H9 (cell line): ENCODE results near the gene H6PD. TPM values are rescaled to one million over a fixed set of nuclear protein-coding genes. Genes with fewer than 3 reads are reported as not detected.
A peak's percentile ranks its signal among the peaks of the same experiment; 100 is the strongest.

ENCODE experiments used
- DNase-seq: peaks from one replicate; pipeline ENCODE4 v3.0.0-alpha.2; 2017
- H2AFZ ChIP-seq: one replicate; pipeline ENCODE4 v1.6.1; 2013; ENCODE audit warnings: mild to moderate bottlenecking, low read length, control low read depth, moderate library complexity
- H2AK5ac ChIP-seq: 2 replicates; pipeline ENCODE4 v1.6.1; 2013; ENCODE audit warnings: low read length, control low read depth, mixed read lengths; ENCODE audit not compliant: insufficient read length
- H2BK120ac ChIP-seq: one replicate; pipeline ENCODE4 v1.6.1; 2013; ENCODE audit warnings: low read depth, mild to moderate bottlenecking, low read length, control low read depth, inconsistent platforms; ENCODE audit not compliant: poor library complexity, severe bottlenecking
- H2BK12ac ChIP-seq: 2 replicates; pipeline ENCODE4 v1.6.1; 2013; ENCODE audit warnings: low read length, control low read depth, mixed read lengths, low read depth; ENCODE audit not compliant: insufficient read length
- H2BK15ac ChIP-seq: 2 replicates; pipeline ENCODE4 v1.6.1; 2013; ENCODE audit warnings: low read depth, low read length, control low read depth
- H2BK20ac ChIP-seq: one replicate; pipeline ENCODE4 v1.6.1; 2013; ENCODE audit warnings: low read depth, mild to moderate bottlenecking, low read length, control low read depth, inconsistent platforms; ENCODE audit not compliant: poor library complexity, severe bottlenecking
- H2BK5ac ChIP-seq: 2 replicates; pipeline ENCODE4 v1.6.1; 2013; ENCODE audit warnings: low read length, control low read depth, mixed read lengths; ENCODE audit not compliant: insufficient read length
- H3K14ac ChIP-seq: 2 replicates; pipeline ENCODE4 v1.6.1; 2013; ENCODE audit warnings: low read length, control low read depth; ENCODE audit not compliant: insufficient read depth
- H3K18ac ChIP-seq: 2 replicates; pipeline ENCODE4 v1.6.1; 2013; ENCODE audit warnings: low read depth, mild to moderate bottlenecking, mixed read lengths, low read length, control low read depth; ENCODE audit not compliant: insufficient read length
- H3K23ac ChIP-seq: 2 replicates; pipeline ENCODE4 v1.6.1; 2013; ENCODE audit warnings: low read length, control low read depth, mixed read lengths, low read depth; ENCODE audit not compliant: insufficient read length
- H3K23me2 ChIP-seq: 2 replicates; pipeline ENCODE4 v1.6.1; 2013; ENCODE audit warnings: low read depth, mild to moderate bottlenecking, mixed read lengths, low read length, control low read depth; ENCODE audit not compliant: insufficient read length, poor library complexity, severe bottlenecking
- H3K27ac ChIP-seq: 2 replicates; pipeline ENCODE4 v1.5.1; 2013; ENCODE audit warnings: low read length, control low read depth, mixed read lengths, low read depth; ENCODE audit not compliant: insufficient read length
- H3K27me3 ChIP-seq: 2 replicates; pipeline ENCODE4 v1.6.1; 2013; ENCODE audit warnings: low read length, control low read depth, inconsistent platforms; ENCODE audit not compliant: insufficient read depth
- H3K4ac ChIP-seq: 2 replicates; pipeline ENCODE4 v1.6.1; 2013; ENCODE audit warnings: low read depth, mild to moderate bottlenecking, control low read depth, inconsistent platforms, low read length, moderate library complexity
- H3K4me1 ChIP-seq: 2 replicates; pipeline ENCODE4 v1.6.1; 2013; ENCODE audit warnings: low read length, control low read depth, inconsistent platforms; ENCODE audit not compliant: insufficient read depth
- H3K4me2 ChIP-seq: 2 replicates; pipeline ENCODE4 v1.6.1; 2013; ENCODE audit warnings: low read length, control low read depth, mixed read lengths; ENCODE audit not compliant: insufficient read length, insufficient read depth
- H3K56ac ChIP-seq: 2 replicates; pipeline ENCODE4 v1.6.1; 2013; ENCODE audit warnings: low read depth, mild to moderate bottlenecking, mixed read lengths, low read length, control low read depth; ENCODE audit not compliant: insufficient read length
- H3K79me1 ChIP-seq: 2 replicates; pipeline ENCODE4 v1.6.1; 2013; ENCODE audit warnings: low read depth, mild to moderate bottlenecking, moderate library complexity, low read length, control low read depth, inconsistent platforms; ENCODE audit not compliant: insufficient read depth, poor library complexity, severe bottlenecking
- H3K79me2 ChIP-seq: 2 replicates; pipeline ENCODE4 v1.6.1; 2013; ENCODE audit warnings: low read length, control low read depth, inconsistent platforms; ENCODE audit not compliant: insufficient read depth
- H3K9ac ChIP-seq: 2 replicates; pipeline ENCODE4 v1.6.1; 2013; ENCODE audit warnings: low read length, control low read depth, mixed read lengths; ENCODE audit not compliant: insufficient read length; ENCODE audit errors: extremely low read depth
- H3K9me3 ChIP-seq: one replicate; pipeline ENCODE4 v1.6.1; 2013; ENCODE audit warnings: low read depth, low read length, inconsistent platforms; ENCODE audit not compliant: control insufficient read depth
- H3T11ph ChIP-seq: one replicate; pipeline ENCODE4 v1.6.1; 2013; ENCODE audit warnings: mild to moderate bottlenecking, low read length, control low read depth, inconsistent platforms
- H4K20me1 ChIP-seq: one replicate; pipeline ENCODE4 v1.6.1; 2013; ENCODE audit not compliant: control insufficient read depth, insufficient read length, insufficient read depth
- H4K5ac ChIP-seq: 2 replicates; pipeline ENCODE4 v1.6.1; 2013; ENCODE audit warnings: low read depth, mild to moderate bottlenecking, mixed read lengths, low read length, control low read depth; ENCODE audit not compliant: insufficient read length
- H4K8ac ChIP-seq: replicated peaks from 2 replicates; pipeline ENCODE4 v1.6.1; 2013; ENCODE audit warnings: low read length, control low read depth, mixed read lengths, low read depth; ENCODE audit not compliant: insufficient read length
- H4K91ac ChIP-seq: 2 replicates; pipeline ENCODE4 v1.6.1; 2013; ENCODE audit warnings: low read depth, mild to moderate bottlenecking, moderate library complexity, mixed read lengths, low read length, control low read depth; ENCODE audit not compliant: insufficient read length
- H3K27ac Mint-ChIP-seq, 3 experiments: 2 replicates in 2 of 3; 3 replicates in 1 of 3; pipeline ENCODE4 v1.8.0; 2020 to 2021; ENCODE audit warnings: mixed read lengths in 3 of 3, mild to moderate bottlenecking in 1 of 3, moderate library complexity in 1 of 3
- H3K27me3 Mint-ChIP-seq: 2 replicates; pipeline ENCODE4 v1.8.0; 2021; ENCODE audit warnings: low read depth, mild to moderate bottlenecking, moderate library complexity, mixed read lengths
- H3K36me3 Mint-ChIP-seq, 3 experiments: 2 replicates in 2 of 3; 3 replicates in 1 of 3; pipeline ENCODE4 v1.8.0; 2020 to 2021; ENCODE audit warnings: low read depth in 3 of 3, mixed read lengths in 3 of 3; ENCODE audit not compliant: insufficient read depth in 1 of 3
- H3K4me1 Mint-ChIP-seq, 2 experiments: 2 replicates each; pipeline ENCODE4 v1.8.0; 2020; ENCODE audit warnings: mixed read lengths in 2 of 2
- H3K4me3 Mint-ChIP-seq, 2 experiments: 2 replicates in 1 of 2; 3 replicates in 1 of 2; pipeline ENCODE4 v1.8.0; 2020 to 2021; ENCODE audit warnings: mild to moderate bottlenecking in 2 of 2, mixed read lengths in 2 of 2, moderate library complexity in 1 of 2
- H3K9me3 Mint-ChIP-seq, 2 experiments: 2 replicates in 1 of 2; 3 replicates in 1 of 2; pipeline ENCODE4 v1.8.0; 2020; ENCODE audit warnings: mild to moderate bottlenecking in 2 of 2, mixed read lengths in 2 of 2, moderate library complexity in 1 of 2
- WGBS: extraction: QIAGEN DNeasy Blood & Tissue Kit; methylation state at CpG from one replicate; pipeline ENCODE4 v1.1.7; 2013; ENCODE audit warnings: missing lambda C conversion rate, low lambda C conversion rate, mixed read lengths; ENCODE audit not compliant: insufficient read length; ENCODE audit errors: extremely low coverage; 5-methylcytosine and 5-hydroxymethylcytosine counted together
- total RNA-seq: library from RNA; stranded (reverse); gene quantifications from 2 replicates; pipeline ENCODE4 v1.2.1, GENCODE V29; 2021
- TF ChIP-seq, protein P1 (sequence below): fragments of 200-600 bp; sonication (generic); conservative IDR thresholded peaks from 3 replicates; pipeline ENCODE4 v1.8.0; 2021; ENCODE audit warnings: antibody characterized with exemption, mild to moderate bottlenecking

H6PD gene
- total RNA-seq, 1 experiment from 2014 or later = 7.9 TPM

- Histone ChIP-seq H3K27ac (no peak overlapping the region), H3K4me1 (peaks cover 10% of the 10 kb centered on the region; the same call in 1 of the 2 replicates)
These were observed 81.9 kb downstream of the H6PD start for GRCh38 chr1:9316512-9316911.

More at GRCh38 chr1:9316512-9316911, 81.9 kb downstream of the H6PD start:
- Histone ChIP-seq H3K56ac (no peak overlapping the region), H3T11ph (no peak overlapping the region), H2BK120ac (no peak overlapping the region), H3K27me3 (no peaks in the 10 kb centered on the region), H3K4ac (no peak overlapping the region), H3K23ac (no peak overlapping the region), H2AFZ (no peak overlapping the region), H3K14ac (0 out of 2 replicates have a peak overlapping the region, but pooled peaks have one; percentile 4), H2AK5ac (no peak overlapping the region), H4K20me1 (no peaks in the 10 kb centered on the region), H3K9ac (no peak overlapping the region), H4K8ac (no peak overlapping the region), H3K9me3 (no peaks in the 10 kb centered on the region), H3K23me2 (no peaks in the 10 kb centered on the region), H3K18ac (no peak overlapping the region), H2BK15ac (no peak overlapping the region), H4K5ac (no peak overlapping the region), H2BK5ac (no peak overlapping the region), H3K79me1 (no peaks in the 10 kb centered on the region), H2BK20ac (no peak overlapping the region), H2BK12ac (no peak overlapping the region), H3K79me2 (no peaks in the 10 kb centered on the region), H4K91ac (no peak overlapping the region), H3K4me2 (no peak overlapping the region)
- TF ChIP-seq, protein P1, sequence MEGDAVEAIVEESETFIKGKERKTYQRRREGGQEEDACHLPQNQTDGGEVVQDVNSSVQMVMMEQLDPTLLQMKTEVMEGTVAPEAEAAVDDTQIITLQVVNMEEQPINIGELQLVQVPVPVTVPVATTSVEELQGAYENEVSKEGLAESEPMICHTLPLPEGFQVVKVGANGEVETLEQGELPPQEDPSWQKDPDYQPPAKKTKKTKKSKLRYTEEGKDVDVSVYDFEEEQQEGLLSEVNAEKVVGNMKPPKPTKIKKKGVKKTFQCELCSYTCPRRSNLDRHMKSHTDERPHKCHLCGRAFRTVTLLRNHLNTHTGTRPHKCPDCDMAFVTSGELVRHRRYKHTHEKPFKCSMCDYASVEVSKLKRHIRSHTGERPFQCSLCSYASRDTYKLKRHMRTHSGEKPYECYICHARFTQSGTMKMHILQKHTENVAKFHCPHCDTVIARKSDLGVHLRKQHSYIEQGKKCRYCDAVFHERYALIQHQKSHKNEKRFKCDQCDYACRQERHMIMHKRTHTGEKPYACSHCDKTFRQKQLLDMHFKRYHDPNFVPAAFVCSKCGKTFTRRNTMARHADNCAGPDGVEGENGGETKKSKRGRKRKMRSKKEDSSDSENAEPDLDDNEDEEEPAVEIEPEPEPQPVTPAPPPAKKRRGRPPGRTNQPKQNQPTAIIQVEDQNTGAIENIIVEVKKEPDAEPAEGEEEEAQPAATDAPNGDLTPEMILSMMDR = no peak
- no peak for DNase-seq
- H3K9me3 Mint-ChIP-seq = no peaks in the 10 kb centered on the region
- H3K4me1 Mint-ChIP-seq = peaks cover 41 to 49% of the 10 kb centered on the region in 2 experiments
- H3K36me3 Mint-ChIP-seq = peaks cover 0 to 1% (median 0%) of the 10 kb centered on the region in 3 experiments; a peak in 1 of 7 replicates
- WGBS = no CpG with 5 or more reads among the region's 24 CpGs
- H3K4me3 Mint-ChIP-seq = no peak overlapping the region
- H3K27ac Mint-ChIP-seq = peak overlapping the region in 1 of 3 experiments; percentile 18; a peak in 1 of 7 replicates
- H3K27me3 Mint-ChIP-seq = no peaks in the 10 kb centered on the region
